HS-27A (cell line): ENCODE measurements around the gene MAPT.
"Not testable (repeated sequence)": the region's sequence is repeated elsewhere in the genome, so short reads cannot be mapped to it uniquely, and the experiment has no call there.

ENCODE experiments used
- DNase-seq: peaks from one replicate; pipeline ENCODE4 v3.0.0-alpha.2; 2012; ENCODE audit warnings: low read depth, missing footprints

The MAPT gene

DNA sequence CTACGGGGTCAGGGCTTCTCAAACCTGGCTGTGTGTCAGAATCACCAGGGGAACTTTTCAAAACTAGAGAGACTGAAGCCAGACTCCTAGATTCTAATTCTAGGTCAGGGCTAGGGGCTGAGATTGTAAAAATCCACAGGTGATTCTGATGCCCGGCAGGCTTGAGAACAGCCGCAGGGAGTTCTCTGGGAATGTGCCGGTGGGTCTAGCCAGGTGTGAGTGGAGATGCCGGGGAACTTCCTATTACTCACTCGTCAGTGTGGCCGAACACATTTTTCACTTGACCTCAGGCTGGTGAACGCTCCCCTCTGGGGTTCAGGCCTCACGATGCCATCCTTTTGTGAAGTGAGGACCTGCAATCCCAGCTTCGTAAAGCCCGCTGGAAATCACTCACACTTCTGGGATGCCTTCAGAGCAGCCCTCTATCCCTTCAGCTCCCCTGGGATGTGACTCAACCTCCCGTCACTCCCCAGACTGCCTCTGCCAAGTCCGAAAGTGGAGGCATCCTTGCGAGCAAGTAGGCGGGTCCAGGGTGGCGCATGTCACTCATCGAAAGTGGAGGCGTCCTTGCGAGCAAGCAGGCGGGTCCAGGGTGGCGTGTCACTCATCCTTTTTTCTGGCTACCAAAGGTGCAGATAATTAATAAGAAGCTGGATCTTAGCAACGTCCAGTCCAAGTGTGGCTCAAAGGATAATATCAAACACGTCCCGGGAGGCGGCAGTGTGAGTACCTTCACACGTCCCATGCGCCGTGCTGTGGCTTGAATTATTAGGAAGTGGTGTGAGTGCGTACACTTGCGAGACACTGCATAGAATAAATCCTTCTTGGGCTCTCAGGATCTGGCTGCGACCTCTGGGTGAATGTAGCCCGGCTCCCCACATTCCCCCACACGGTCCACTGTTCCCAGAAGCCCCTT lies 115.6 kb downstream of the MAPT start:
- peak; percentile 66 for DNase-seq

DNA sequence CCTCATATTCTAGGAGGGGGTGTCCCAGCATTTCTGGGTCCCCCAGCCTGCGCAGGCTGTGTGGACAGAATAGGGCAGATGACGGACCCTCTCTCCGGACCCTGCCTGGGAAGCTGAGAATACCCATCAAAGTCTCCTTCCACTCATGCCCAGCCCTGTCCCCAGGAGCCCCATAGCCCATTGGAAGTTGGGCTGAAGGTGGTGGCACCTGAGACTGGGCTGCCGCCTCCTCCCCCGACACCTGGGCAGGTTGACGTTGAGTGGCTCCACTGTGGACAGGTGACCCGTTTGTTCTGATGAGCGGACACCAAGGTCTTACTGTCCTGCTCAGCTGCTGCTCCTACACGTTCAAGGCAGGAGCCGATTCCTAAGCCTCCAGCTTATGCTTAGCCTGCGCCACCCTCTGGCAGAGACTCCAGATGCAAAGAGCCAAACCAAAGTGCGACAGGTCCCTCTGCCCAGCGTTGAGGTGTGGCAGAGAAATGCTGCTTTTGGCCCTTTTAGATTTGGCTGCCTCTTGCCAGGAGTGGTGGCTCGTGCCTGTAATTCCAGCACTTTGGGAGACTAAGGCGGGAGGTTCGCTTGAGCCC lies 116.3 kb downstream of the MAPT start:
- no peak for DNase-seq

DNA sequence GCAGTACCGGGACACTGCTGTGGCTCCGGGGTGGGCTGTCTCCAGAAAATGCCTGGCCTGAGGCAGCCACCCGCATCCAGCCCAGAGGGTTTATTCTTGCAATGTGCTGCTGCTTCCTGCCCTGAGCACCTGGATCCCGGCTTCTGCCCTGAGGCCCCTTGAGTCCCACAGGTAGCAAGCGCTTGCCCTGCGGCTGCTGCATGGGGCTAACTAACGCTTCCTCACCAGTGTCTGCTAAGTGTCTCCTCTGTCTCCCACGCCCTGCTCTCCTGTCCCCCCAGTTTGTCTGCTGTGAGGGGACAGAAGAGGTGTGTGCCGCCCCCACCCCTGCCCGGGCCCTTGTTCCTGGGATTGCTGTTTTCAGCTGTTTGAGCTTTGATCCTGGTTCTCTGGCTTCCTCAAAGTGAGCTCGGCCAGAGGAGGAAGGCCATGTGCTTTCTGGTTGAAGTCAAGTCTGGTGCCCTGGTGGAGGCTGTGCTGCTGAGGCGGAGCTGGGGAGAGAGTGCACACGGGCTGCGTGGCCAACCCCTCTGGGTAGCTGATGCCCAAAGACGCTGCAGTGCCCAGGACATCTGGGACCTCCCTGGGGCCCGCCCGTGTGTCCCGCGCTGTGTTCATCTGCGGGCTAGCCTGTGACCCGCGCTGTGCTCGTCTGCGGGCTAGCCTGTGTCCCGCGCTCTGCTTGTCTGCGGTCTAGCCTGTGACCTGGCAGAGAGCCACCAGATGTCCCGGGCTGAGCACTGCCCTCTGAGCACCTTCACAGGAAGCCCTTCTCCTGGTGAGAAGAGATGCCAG lies 117.6 kb downstream of the MAPT start:
- no peak for DNase-seq

DNA sequence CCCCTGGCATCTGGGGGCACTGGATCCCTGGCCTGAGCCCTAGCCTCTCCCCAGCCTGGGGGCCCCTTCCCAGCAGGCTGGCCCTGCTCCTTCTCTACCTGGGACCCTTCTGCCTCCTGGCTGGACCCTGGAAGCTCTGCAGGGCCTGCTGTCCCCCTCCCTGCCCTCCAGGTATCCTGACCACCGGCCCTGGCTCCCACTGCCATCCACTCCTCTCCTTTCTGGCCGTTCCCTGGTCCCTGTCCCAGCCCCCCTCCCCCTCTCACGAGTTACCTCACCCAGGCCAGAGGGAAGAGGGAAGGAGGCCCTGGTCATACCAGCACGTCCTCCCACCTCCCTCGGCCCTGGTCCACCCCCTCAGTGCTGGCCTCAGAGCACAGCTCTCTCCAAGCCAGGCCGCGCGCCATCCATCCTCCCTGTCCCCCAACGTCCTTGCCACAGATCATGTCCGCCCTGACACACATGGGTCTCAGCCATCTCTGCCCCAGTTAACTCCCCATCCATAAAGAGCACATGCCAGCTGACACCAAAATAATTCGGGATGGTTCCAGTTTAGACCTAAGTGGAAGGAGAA lies 118.2 kb downstream of the MAPT start:
- DNase-seq, result no peak

DNA sequence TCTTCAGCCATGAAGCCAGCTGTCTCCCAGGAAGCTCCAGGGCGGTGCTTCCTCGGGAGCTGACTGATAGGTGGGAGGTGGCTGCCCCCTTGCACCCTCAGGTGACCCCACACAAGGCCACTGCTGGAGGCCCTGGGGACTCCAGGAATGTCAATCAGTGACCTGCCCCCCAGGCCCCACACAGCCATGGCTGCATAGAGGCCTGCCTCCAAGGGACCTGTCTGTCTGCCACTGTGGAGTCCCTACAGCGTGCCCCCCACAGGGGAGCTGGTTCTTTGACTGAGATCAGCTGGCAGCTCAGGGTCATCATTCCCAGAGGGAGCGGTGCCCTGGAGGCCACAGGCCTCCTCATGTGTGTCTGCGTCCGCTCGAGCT lies 118.8 kb downstream of the MAPT start:
- no peak for DNase-seq

DNA sequence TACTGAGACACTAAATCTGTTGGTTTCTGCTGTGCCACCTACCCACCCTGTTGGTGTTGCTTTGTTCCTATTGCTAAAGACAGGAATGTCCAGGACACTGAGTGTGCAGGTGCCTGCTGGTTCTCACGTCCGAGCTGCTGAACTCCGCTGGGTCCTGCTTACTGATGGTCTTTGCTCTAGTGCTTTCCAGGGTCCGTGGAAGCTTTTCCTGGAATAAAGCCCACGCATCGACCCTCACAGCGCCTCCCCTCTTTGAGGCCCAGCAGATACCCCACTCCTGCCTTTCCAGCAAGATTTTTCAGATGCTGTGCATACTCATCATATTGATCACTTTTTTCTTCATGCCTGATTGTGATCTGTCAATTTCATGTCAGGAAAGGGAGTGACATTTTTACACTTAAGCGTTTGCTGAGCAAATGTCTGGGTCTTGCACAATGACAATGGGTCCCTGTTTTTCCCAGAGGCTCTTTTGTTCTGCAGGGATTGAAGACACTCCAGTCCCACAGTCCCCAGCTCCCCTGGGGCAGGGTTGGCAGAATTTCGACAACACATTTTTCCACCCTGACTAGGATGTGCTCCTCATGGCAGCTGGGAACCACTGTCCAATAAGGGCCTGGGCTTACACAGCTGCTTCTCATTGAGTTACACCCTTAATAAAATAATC lies 119.3 kb downstream of the MAPT start:
- DNase-seq, result no peak

DNA sequence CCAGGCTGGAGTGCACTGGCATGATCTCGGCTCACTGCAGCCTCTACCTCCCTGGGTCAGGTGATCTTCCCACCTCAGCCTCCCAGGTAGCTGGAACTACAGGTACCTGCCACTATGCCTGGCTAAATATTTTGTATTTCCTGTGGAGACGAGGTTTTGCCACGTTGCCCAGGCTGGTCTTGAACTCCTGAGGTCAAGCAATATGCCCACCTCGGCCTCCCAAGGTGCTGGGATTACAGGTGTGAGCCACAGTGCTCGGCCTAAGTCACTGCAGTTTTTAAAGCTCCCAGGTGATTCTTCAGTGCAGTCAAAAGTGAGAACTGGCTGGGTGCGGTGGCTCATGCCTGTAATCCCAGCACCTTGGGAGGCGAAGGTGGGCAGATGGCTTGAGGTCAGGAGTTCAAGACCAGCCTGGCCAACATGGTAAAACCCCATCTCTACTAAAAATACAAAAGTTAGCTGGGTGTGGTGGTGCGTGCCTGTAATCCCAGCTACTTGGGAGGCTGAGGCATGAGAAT lies 125.1 kb downstream of the MAPT start:
- DNase-seq, result not testable (repeated sequence)

DNA sequence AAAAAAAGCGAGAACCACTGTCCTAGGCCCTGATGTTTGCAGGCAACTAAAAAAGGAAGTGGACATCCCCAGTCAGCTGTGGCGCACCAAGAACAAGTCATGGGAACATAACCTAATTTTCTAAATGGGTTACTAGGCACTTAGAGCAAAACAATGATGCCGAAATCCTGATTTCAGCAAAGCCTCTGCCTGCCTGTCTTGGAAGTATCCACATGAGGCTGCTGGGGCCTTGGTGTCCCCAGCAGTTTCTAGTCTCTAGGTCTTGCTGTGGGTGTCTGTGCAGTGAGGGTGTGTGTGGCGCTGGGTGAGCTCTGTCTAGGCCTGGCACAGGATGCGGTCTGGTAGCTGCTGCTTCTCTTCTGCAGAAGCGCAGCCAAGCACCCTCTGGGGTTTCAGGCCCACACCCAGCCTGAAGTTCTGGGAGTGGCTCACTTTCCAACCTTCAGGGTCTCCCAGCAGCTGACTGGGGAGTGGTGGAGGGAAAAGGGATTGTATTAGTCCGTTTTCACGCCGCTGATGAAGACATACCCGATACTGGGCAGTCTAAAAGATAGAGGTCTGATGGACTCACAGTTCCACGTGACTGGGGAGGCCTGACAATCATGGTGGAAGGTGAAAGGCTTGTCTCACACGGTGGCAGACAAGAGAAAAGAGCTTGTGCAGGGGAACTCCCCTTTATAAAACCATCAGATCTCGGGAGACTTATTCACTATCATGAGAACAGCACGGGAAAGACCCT lies 125.8 kb downstream of the MAPT start:
- DNase-seq, result no peak

DNA sequence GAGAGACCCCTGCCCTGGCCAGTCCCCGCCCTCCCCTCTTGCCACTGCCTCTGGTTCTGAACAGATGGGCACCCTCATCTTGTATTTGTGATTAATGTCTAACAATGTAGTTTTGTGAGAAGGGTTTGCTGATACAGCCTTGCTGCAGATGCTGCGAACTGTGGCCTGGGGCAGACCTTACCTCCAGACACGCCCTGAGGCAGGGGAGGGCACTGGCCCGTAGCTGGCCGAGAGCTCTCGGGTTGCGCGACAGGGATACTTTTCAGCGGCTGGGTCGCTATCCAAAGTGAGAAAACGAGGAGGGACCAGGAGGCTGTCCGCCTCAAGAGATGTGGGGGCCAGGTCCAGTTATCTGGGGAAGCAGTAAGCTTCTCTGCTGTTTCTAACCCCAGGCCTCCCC lies 126.6 kb downstream of the MAPT start:
- DNase-seq, result no peak

DNA sequence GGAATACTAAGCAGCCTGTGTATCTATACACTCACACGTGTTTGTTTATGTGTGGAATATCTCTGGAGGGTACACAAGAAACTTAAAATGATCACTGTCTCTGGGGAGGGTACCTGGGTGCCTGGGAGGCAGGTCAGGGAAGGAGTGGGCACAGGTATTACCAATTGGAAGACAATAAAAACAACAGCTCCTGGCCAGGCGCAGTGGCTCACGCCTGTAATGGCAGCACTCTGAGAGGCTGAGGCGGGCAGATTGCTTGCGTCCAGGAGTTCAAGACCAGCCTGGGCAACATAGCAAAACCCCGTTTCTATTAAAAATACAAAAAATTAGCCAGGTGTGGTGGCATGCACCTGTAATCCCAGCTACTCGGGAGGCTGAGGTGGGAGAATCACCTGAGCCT lies 129.0 kb downstream of the MAPT start:
- not testable (repeated sequence) for DNase-seq

DNA sequence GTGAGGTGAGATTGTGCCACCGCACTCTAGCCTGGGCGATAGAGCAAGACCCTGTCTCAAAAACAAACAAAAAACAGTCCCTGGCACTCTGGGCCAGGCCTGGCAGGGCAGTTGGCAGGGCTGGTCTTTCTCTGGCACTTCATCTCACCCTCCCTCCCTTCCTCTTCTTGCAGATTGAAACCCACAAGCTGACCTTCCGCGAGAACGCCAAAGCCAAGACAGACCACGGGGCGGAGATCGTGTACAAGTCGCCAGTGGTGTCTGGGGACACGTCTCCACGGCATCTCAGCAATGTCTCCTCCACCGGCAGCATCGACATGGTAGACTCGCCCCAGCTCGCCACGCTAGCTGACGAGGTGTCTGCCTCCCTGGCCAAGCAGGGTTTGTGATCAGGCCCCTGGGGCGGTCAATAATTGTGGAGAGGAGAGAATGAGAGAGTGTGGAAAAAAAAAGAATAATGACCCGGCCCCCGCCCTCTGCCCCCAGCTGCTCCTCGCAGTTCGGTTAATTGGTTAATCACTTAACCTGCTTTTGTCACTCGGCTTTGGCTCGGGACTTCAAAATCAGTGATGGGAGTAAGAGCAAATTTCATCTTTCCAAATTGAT lies 129.5 kb downstream of the MAPT start:
- no peak for DNase-seq

DNA sequence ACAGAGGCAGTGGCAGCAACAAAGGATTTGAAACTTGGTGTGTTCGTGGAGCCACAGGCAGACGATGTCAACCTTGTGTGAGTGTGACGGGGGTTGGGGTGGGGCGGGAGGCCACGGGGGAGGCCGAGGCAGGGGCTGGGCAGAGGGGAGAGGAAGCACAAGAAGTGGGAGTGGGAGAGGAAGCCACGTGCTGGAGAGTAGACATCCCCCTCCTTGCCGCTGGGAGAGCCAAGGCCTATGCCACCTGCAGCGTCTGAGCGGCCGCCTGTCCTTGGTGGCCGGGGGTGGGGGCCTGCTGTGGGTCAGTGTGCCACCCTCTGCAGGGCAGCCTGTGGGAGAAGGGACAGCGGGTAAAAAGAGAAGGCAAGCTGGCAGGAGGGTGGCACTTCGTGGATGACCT lies 130.2 kb downstream of the MAPT start:
- no peak for DNase-seq

DNA sequence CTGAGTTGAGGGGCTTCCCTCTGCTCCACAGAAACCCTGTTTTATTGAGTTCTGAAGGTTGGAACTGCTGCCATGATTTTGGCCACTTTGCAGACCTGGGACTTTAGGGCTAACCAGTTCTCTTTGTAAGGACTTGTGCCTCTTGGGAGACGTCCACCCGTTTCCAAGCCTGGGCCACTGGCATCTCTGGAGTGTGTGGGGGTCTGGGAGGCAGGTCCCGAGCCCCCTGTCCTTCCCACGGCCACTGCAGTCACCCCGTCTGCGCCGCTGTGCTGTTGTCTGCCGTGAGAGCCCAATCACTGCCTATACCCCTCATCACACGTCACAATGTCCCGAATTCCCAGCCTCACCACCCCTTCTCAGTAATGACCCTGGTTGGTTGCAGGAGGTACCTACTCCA lies 130.7 kb downstream of the MAPT start:
- DNase-seq, result no peak

DNA sequence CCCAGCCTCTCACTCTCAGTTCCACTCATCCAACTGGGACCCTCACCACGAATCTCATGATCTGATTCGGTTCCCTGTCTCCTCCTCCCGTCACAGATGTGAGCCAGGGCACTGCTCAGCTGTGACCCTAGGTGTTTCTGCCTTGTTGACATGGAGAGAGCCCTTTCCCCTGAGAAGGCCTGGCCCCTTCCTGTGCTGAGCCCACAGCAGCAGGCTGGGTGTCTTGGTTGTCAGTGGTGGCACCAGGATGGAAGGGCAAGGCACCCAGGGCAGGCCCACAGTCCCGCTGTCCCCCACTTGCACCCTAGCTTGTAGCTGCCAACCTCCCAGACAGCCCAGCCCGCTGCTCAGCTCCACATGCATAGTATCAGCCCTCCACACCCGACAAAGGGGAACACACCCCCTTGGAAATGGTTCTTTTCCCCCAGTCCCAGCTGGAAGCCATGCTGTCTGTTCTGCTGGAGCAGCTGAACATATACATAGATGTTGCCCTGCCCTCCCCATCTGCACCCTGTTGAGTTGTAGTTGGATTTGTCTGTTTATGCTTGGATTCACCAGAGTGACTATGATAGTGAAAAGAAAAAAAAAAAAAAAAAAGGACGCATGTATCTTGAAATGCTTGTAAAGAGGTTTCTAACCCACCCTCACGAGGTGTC lies 131.3 kb downstream of the MAPT start:
- DNase-seq, result no peak

DNA sequence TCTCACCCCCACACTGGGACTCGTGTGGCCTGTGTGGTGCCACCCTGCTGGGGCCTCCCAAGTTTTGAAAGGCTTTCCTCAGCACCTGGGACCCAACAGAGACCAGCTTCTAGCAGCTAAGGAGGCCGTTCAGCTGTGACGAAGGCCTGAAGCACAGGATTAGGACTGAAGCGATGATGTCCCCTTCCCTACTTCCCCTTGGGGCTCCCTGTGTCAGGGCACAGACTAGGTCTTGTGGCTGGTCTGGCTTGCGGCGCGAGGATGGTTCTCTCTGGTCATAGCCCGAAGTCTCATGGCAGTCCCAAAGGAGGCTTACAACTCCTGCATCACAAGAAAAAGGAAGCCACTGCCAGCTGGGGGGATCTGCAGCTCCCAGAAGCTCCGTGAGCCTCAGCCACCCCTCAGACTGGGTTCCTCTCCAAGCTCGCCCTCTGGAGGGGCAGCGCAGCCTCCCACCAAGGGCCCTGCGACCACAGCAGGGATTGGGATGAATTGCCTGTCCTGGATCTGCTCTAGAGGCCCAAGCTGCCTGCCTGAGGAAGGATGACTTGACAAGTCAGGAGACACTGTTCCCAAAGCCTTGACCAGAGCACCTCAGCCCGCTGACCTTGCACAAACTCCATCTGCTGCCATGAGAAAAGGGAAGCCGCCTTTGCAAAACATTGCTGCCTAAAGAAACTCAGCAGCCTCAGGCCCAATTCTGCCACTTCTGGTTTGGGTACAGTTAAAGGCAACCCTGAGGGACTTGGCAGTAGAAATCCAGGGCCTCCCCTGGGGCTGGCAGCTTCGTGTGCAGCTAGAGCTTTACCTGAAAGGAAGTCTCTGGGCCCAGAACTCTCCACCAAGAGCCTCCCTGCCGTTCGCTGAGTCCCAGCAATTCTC lies 132.1 kb downstream of the MAPT start:
- DNase-seq, result no peak

DNA sequence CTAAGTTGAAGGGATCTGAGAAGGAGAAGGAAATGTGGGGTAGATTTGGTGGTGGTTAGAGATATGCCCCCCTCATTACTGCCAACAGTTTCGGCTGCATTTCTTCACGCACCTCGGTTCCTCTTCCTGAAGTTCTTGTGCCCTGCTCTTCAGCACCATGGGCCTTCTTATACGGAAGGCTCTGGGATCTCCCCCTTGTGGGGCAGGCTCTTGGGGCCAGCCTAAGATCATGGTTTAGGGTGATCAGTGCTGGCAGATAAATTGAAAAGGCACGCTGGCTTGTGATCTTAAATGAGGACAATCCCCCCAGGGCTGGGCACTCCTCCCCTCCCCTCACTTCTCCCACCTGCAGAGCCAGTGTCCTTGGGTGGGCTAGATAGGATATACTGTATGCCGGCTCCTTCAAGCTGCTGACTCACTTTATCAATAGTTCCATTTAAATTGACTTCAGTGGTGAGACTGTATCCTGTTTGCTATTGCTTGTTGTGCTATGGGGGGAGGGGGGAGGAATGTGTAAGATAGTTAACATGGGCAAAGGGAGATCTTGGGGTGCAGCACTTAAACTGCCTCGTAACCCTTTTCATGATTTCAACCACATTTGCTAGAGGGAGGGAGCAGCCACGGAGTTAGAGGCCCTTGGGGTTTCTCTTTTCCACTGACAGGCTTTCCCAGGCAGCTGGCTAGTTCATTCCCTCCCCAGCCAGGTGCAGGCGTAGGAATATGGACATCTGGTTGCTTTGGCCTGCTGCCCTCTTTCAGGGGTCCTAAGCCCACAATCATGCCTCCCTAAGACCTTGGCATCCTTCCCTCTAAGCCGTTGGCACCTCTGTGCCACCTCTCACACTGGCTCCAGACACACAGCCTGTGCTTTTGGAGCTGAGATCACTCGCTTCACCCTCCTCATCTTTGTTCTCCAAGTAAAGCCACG lies 133.0 kb downstream of the MAPT start:
- DNase-seq, result no peak

DNA sequence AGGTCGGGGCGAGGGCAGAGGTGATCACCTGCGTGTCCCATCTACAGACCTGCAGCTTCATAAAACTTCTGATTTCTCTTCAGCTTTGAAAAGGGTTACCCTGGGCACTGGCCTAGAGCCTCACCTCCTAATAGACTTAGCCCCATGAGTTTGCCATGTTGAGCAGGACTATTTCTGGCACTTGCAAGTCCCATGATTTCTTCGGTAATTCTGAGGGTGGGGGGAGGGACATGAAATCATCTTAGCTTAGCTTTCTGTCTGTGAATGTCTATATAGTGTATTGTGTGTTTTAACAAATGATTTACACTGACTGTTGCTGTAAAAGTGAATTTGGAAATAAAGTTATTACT lies 133.6 kb downstream of the MAPT start:
- DNase-seq, result no peak

DNA sequence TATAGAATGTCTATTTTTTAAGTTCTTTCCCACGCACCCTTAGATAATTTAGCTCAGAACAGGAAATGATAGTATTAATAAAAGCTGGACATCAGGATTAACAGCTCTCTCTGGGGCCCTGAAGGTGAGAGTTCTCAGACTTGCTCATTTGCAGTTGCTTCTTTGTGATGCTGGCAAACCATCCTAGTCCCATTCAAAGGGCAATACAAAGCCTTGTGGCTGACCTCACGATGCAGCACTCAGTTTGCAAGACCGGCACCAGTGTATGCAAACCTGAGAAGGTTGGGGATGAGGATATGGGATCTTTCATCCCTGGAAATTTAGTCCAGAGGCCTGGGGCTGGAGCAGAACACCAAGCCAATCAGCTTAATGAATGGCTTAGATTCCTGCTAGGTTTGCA lies 134.0 kb downstream of the MAPT start:
- no peak for DNase-seq
